CD4-positive, alpha-beta T cell treated with Interleukin-2 at 100 ng/mL for 4 hours (primary cell): ENCODE measurements around the gene GMPS.
"Not testable (repeated sequence)": the region's sequence is repeated elsewhere in the genome, so short reads cannot be mapped to it uniquely, and the experiment has no call there.

Source experiments
- DNase-seq: peaks from one replicate; pipeline ENCODE4 v3.0.0-alpha.2; 2020; ENCODE audit warnings: low spot score

The GMPS gene

DNA sequence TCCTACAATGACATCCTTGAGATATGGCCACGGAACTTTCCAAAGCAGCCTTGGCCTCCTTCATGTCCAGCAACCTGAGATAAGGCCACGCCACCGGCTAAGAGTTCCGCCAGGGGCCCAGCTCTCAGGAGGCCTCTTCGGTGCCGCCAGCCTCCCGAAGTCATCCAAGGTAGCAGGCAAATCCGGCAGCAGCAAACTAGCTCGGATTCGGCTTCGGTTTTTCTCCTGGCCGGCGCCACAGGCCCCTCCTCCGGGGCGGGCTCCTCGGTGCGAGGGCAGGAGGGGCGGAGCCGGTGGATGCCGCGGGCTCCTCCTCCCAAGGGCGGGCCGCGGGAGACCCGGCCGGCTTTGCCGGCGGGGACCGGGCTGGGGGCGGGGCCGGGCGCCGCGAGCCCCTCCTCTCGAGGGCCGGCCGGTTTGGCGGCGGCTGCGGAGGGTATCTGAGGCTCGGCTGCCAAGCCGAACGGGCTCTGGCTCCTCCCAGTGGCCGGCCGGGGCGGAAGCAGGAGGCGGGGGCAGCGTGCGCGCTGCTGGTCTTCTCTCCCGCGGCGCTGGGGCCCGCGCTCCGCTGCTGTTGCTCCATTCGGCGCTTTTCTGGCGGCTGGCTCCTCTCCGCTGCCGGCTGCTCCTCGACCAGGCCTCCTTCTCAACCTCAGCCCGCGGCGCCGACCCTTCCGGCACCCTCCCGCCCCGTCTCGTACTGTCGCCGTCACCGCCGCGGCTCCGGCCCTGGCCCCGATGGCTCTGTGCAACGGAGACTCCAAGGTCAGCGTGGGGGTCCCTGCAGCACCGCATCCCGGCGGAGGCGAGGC lies at the start of gene GMPS:
Gene GMPS (plus strand): TSS at position 518 of the 812 bp plus-strand sequence. CDS start 221 bp downstream, at position 739.
- peak; percentile 96 for DNase-seq

DNA sequence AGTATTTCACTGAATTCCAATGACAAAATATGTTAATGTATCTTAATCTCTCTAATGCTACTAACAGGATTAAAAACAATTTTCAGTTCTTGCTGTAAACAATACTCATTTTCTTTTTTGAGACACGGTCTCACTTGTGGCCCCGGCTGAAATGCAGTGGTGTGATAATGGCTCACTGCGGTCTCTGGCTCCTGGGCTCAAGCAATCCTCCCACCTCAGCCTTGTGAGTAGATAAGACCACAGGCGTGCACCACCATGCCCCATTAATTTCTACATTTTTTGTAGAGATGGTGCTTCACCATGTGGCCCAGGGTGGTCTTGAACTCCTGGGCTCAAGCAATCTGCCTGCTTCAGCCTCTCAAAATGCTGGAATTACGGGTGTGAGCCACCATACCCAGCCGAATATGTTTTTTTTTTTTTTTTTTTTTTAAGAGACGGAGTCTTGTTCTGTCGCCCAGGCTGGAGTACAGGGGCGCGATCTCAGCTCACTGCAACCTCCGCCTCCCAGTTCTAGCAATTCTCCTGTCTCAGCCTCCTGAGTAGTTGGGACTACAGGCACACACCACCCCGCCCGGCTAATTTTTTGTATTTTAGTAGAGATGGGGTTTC lies 41.9 kb upstream of the GMPS start:
- DNase-seq, result not testable (repeated sequence)

DNA sequence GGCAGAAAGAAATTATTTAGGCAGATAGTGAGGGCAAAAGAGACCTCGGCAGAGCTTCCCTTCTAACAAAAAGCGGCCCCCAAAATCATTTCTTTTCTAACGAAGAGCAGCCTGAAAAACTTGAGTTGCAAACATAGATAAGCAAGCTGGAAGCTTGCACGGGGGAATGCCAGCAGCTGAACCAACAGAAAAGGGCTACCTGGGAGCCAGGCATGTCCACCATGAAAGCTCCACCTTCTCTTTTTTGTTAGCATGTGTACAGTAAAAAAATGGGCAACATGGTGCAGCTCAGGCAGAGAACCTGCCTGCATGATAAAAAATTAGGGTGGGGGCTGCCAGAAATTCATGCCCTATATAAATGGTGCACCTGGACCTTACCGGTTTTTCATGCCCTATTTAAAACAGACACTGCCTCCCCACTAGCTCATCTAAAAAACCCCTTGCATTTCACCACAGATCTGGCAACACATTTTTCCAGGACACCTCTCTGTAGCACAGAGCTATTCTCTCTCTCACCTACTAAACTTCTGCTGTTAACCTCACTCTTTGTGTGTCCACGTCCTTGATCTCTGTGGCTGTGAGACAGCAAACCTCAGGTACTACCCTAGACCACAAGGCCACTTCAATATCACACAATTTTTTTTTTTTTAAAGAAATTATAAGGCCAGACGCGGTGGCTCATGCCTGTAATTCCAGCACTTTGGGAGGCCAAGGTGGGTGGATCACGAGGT lies 34.9 kb upstream of the GMPS start:
- DNase-seq, result no peak

DNA sequence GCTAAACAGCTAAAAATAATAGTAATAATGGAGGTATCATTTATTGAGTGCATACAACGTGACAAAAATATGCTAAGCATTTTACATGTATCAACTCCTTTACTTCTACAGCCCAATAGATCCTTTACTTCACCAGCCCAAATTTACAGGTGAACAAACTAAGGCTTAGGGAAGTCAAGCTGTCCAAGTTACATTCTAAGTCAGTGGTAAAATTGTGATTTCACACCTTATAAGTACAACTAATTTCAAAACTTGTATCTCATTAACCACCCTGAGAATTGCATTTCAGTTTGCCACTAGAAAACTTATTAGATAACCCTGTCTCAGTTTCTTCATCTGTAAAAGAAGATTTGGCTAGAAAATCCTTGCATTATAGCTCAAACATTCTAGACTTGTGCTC lies 26.9 kb upstream of the GMPS start:
- no peak for DNase-seq

DNA sequence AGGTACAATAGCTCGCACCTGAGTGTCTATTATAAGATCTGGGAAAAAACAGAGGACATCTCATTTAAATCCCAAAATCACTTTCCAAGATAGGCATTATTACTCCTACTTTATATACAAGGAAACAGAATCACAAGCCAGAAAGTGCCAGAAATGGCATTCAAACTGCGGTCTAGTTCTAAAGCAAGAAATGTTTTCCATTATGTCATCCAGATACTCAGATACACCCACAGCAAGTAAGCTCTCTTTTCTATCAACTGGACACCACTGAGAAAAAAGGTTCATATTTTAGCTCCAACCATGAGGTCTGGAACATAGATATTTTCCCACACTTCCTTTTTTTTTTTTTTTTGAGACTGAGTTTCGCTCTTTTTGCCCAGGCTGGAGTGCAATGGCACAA lies 24.3 kb upstream of the GMPS start:
- DNase-seq, result no peak

DNA sequence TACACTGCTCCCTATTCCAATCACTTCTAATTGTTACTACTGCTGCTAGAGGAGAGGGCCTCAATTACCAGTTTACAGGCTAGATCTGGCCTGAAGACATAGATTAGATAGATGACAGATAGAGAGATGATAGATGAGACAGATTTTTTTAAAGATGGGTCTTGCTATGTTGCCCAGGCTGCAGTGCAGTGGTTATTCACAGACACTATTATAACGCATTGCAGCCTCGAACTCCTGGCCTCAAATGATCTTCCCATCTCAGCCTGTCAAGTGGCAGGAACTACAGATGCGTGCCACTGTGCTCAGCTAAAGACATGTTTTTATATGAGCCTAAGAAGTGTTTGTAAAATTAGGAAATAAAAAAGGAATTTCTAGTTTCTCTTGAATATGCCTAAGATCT lies 22.5 kb upstream of the GMPS start:
- DNase-seq, result no peak

DNA sequence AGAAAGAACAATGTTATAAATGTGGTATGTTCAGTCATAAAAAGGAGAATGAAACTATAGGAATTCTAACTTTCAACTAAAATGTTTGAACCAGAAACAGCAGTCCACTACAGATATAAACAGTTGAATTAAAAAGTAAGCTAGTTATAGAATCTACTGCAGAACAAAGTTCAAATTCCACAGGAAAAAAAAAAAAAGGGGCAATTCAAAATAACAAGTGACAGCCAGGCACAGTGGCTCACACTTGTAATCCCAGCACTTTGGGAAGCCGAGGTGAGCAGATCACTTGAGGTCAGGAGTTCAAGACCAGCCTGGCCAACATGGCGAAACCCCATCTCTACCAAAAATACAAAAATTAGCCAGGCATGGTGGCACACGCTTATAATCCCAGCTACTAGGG lies 21.0 kb upstream of the GMPS start:
- not testable (repeated sequence) for DNase-seq

DNA sequence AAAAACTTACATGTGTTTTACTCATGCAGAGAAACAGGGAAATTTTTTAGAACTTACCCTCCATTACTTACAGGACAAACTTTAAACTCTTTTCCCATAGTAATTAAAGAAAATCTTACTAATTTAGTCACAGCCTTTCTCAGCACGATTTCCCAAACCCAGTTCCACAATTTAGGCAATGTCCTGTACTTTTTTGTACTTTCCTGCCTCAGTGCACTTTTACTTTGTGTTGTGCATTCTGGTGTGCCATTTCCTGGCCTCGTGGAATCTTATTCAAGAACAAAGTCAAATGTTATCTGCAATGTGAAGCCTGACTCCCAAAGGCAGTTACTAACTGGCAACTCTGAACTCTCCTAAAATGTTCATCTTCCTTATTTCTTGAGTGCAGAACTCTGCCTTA lies 18.1 kb upstream of the GMPS start:
- DNase-seq, result no peak

DNA sequence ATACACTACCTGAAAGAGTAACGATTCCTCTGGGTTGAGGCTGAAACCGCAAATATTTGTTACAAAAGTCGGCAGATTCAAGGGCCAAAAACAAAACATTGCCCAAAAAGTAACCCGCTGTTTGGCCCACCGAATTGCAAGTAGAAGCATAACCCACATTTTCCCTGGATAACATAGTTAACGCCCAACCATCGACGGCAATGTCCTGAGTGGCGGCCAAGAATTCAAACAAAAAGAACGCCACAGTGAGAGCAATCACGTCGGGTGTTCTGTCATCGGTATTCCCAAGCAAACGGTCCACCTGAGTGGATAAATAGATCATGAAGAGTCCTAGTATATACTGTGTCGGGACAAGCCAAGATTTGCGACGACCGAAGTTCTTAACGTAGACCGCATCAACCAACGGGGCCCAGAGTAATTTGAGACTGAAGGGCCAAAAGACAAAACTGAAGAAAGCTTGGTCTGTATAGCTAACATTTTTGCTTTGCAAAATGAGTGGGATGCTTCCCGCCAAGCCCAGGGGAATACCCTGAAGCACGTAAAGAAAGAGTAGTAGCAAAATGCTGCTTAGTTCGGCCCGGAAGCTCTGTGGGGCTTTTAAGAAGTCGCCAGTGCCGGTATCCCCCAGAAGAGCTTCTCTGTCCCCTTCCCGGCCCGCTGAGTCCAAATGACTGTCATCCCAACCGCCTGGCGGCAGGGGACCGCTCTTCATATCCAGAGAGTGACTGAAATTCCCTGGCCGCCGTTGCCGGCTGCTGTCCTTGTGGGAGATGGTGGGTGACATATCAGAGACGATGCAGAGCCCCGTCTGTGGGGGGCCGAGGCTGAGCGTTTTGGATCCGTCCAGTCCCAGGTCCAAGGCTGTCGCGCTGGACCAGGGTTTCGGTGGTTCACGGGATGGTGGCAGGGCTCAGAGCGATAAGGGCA lies 17.0 kb upstream of the GMPS start:
- no peak for DNase-seq

DNA sequence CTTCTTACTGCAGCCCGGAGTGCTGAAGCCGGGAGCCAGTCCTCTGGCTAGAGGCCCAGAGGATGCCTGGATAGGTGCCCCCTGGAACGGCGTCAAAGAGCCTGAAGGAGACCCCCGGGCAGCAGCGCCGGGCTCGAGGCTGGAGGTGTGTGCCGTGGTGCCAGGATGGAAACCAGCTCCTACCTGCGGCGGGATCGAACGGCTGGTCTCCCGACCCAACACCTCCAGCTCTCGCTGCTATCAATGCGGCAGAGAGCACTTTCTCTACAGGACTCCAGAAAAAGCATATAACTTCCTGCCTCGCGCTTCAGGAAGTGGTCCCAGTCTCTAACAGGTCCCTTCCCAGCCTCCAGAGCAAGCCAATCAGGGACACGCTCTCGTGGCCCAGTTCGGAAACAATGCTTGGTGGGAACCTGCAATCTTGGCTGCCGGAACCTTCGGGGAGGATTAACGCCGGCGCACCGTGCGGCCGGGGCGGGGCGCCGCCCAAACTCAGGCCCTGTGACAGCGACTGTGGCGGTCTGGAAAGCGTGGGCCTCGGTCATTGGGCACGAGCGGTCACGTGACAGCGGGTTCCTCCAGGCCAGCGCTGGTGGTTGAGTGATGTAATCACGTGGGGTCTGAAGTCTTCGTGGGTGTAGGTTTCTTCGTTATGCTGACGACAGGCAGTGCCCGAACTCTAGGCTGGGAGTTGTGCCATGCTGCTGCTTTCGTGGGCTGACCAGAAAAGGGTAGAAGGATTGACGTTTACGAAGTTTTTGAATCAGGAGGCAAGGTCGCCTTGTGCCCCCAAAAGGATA lies 16.1 kb upstream of the GMPS start, which contains the start of gene SLC33A1:
Gene SLC33A1 (minus strand): TSS at position 287 of the 800 bp plus-strand sequence. CDS start 430 bp downstream, outside the sequence.
- DNase-seq, result peak; percentile 99

DNA sequence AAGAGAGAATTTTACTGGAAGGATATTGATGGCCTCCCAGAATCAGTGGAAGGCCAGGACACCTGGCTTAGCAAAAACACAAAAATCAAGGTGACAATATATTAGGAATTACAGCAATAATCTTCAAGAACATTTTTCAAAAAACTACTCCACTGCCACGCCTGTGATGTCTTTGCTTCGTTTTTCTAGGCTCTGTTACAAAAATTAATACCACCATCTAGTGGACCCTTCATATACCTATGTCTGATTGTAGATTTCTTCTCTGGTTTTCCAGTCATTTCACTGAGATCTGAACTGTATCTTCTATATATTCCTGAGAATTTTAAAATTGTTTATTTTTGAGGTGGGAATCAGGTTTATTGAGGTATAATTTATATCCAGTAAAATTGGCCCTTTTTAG lies 10.6 kb upstream of the GMPS start:
- DNase-seq, result peak; percentile 23

DNA sequence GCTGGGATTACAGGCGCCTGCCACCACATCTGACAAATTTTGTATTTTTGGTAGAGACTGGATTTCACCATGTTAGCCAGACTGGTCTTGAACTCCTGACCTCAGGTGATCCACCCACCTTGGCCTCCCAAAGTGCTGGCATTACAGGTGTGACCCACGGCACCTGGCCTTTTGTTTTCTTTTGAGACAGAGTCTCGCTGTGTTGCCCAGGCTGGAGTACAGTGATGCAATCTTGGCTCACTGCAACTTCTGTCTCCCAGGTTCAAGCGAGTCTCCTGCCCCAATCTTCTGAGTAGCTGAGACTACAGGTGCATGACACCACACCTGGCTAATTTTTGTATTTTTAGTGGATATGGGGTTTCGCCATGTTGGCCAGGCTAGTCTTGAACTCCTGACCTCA lies 10.0 kb upstream of the GMPS start:
- DNase-seq, result not testable (repeated sequence)

DNA sequence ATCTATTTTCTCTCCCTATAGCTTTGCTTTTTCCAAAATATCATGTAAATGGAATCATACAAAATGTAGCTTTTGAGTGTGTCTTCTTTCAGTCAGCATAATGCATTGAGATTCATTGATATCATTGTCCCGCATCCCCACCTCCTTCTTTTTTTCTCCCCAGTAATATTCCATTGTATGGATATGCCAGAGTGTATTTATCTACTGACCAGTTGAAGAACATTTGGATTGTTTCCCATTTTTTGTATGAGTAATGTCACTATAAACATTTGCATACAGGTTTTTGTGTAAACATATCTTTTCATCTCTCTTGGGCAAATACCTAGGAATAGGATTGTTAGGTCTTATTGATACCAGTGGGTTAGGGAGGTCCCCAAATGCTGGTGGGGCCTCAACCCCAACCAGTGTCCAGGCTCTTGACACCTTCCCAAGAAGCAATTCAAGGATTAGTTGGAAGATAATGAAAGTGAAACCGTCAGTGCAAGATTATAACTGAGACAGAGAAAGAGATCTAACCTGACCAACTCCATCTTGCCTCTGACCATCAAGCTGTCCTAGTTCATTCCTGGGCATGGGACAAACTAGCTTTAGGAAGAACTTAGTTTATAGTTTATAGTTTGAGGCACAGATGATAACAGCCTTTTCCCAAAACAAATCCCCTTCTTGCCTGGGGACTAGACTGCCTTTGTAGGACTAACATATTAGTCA lies 8.8 kb upstream of the GMPS start:
- DNase-seq, result no peak

DNA sequence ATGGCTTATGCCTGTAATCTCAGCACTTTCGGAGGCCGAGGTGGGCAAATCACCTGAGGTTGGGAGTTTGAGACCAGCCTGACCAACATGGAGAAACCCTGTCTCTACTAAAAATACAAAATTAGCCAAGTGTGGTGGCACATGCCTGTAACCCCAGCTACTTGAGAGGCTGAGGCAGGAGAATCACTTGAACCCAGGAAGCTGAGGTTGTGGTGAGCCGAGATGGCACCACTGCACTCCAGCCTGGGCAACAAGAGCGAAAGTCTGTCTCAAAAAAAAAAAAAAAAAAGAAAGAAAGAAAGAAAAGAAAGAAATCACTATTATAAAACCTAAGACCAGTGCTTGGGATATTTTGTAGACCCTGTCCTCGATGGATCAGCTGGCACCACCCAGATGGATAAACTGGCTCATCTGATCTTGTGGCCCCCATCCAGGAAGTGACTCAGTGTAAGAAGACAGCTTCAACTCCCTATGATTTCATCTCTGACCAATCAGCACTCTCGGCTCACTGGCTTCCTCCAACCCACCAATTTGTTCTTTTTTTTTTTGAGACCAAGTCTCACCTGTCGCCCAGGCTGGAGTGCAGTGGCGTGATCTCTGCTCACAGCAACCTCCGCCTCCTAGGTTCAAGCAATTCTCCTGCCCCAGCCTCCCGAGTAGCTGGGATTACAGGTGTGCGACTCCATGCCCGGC lies 8.0 kb upstream of the GMPS start:
- DNase-seq, result peak; percentile 87

DNA sequence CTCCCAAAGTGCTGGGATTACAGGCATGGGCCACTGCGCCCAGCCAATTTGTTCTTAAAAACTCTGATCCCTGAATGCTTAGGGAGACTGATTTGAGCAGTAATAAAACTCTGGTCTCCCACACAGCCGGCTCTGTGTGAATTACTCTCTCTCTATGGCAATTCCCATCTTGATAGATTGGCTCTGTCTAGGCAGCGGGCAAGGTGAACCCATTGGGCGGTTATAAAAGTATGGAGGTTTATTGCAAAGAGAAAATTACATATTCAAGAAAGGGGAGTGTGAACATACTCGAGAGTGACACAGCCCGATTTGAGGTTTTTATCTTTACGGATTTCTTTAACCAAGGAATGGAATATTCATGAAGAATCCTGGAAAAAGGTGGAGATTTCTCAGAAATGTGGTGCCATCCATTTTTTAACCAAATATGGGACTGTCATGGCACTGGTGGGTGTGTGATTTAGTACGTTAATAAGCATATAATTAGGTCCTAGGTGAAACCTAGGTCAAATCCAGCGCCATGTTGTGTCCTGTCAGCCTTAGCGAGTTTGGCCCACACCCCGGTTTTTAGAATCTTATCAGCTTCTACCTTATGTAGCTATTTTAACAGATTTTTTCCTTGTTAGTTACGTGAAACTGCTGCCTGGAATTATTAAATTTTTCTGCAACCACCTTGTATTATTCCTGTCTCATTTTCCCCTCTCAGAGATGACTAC lies 7.2 kb upstream of the GMPS start:
- no peak for DNase-seq

DNA sequence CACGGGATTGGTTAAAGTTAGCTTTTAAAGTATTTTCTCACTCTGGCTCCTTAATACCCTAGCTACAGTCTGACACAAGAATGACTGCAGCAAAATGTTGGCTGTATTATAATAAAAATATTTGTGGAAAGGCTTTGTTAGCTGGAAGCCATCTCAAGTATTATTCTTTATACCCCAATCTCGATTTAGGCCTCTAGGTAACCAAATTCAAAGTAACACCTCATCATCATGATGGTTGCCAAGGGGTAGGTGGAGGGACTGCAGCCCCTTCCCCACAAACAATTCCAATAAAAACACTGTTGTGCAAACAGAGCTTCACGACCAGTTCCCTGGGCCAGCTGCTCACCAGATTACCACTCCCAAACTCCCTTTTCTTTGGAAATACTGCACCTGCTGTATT lies 759 bp upstream of the GMPS start:
- no peak for DNase-seq

DNA sequence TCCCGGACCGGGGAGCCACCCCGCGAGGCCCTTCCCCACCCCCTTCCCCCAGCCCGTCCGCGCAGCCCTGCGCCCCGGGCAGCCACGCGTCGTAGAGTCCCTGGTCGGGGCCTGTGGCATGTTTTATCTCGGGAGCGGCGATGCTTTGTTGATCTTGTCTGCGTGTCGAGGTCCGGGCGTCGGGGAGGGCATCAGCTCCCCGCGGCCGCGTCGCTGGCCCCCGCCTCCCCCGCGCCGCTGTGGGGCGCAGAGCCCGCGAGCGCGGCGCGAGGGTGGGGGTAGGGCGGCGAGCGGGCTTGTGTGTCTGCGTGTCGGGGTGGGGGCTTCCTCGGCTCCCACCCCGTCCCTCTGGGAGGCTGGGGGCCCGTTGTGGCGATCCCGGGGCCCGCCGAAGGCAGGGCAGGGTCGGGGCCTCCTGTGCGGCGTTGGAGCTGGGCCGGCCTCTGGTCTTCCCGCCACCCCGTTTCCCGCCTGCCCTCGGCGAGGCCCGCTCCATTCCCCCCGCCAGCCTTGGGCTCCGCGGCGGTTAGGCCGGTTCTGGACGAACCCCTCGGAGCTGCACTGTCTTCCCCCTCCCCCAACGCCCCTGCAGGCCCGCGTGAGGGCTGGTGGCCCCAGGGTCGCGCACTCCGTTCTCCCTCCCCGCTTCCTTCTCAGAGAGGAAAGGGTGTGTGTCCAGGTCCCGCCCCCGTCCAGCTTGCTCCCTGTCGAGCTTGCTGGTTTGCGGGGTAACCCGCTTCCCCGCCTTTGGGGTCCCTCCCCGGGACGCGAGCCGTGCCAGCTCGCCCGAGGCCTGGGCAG lies 695 bp downstream of the GMPS start:
- DNase-seq, result peak; percentile 26

DNA sequence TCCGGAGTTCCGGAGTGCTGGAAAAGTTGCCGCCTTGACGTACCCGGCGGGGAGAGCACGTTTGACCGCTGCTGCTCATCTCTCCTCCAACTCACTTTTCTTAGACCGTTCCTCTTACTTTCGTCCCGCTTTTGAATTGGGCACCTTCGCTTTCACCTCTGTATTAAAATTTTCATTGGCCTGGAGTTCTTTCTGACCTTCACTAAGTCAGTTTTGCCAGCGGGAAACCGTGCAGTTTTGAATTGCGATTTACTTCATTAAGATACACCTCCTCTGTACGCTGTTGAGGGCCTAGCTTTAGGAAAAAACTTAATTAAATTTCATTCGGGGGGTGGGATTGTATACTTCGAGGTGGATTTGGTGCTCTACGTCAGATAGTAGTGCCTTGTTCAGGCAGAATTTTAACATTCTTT lies 1.3 kb downstream of the GMPS start:
- DNase-seq, result no peak
